Dermis microvascular lymphatic vessel endothelial cell (primary cell): ENCODE results near the gene HBB. TPM values are rescaled to one million over a fixed set of nuclear protein-coding genes. Genes with fewer than 3 reads are reported as not detected.
"Not testable (repeated sequence)": the region's sequence is repeated elsewhere in the genome, so short reads cannot be mapped to it uniquely, and the experiment has no call there.

Experiments
- DNase-seq, 2 donors: peaks; one replicate each; pipeline versions ENCODE4 v3.0.0 to v3.0.0-alpha.2; 2010; ENCODE audit warnings: low read depth in 2 of 2
- total RNA-seq: library from RNA; depleted of rRNA; stranded (reverse); fragments of >200 nt; gene quantifications from 2 replicates; pipeline ENCODE4 v1.2.1, GENCODE V29; 2014

The HBB gene
- total RNA-seq: not detected in 2 replicates

- no peak for DNase-seq
Measured at GRCh38 chr11:5226732-5227310, at the start of gene HBB. Gene HBB (minus strand): TSS chr11:5227071. CDS start chr11:5227021, 50 bp downstream.

- no peak for DNase-seq
Measured at GRCh38 chr11:5275369-5276110, 48.7 kb upstream of the HBB start.

GRCh38 chr11:5274395-5274794 lies 47.5 kb upstream of the HBB start:
- DNase-seq: peak in 1 of 2 donors; percentile 4

- no peak for DNase-seq
Measured at GRCh38 chr11:5272395-5273017, 45.6 kb upstream of the HBB start.

GRCh38 chr11:5269715-5270147 lies 42.9 kb upstream of the HBB start, which contains the start of gene HBE1:
Gene HBE1 (minus strand): TSS chr11:5269945. CDS start chr11:5269890, 55 bp downstream.
- no peak for DNase-seq

- DNase-seq: no peak
Measured at GRCh38 chr11:5267033-5267563, 40.2 kb upstream of the HBB start.

GRCh38 chr11:5266609-5267008 lies 39.7 kb upstream of the HBB start:
- DNase-seq: no peak

GRCh38 chr11:5265832-5266231 lies 39.0 kb upstream of the HBB start:
- DNase-seq: no peak

- DNase-seq: no peak
Measured at GRCh38 chr11:5258543-5259262, 31.8 kb upstream of the HBB start.

- no peak for DNase-seq
Measured at GRCh38 chr11:5257296-5257695, 30.4 kb upstream of the HBB start.

GRCh38 chr11:5254646-5255413 lies 28.0 kb upstream of the HBB start, which contains the start of gene HBG2:
Gene HBG2 (minus strand): TSS chr11:5254781. CDS start chr11:5254728, 53 bp downstream.
- not testable (repeated sequence) for DNase-seq

- DNase-seq: not testable (repeated sequence)
Measured at GRCh38 chr11:5254023-5254422, 27.2 kb upstream of the HBB start.

GRCh38 chr11:5253440-5253839 lies 26.6 kb upstream of the HBB start:
- DNase-seq: not testable (repeated sequence)

- DNase-seq: no peak
Measured at GRCh38 chr11:5252919-5253265, 26.0 kb upstream of the HBB start.

GRCh38 chr11:5252192-5252918 lies 25.5 kb upstream of the HBB start:
- no peak for DNase-seq

GRCh38 chr11:5251746-5252145 lies 24.9 kb upstream of the HBB start:
- no peak for DNase-seq

GRCh38 chr11:5250543-5251204 lies 23.8 kb upstream of the HBB start:
- DNase-seq: no peak

GRCh38 chr11:5249807-5250396 lies 23.0 kb upstream of the HBB start, which contains the start of gene HBG1:
Gene HBG1 (minus strand): TSS chr11:5249857. CDS start chr11:5249804, 53 bp downstream.
- not testable (repeated sequence) for DNase-seq

GRCh38 chr11:5248498-5248897 lies 21.6 kb upstream of the HBB start:
- DNase-seq: not testable (repeated sequence)
